Endothelial cell of umbilical vein (primary cell): ENCODE results near the gene GAS5. TPM values are rescaled to one million over a fixed set of nuclear protein-coding genes. Genes with fewer than 3 reads are reported as not detected.

ENCODE experiments used
- BruUV-seq: library from RNA; stranded (reverse); fragments of 400-500 nt; replicated peaks from 2 replicates; lab custom pipeline; 2021; lab: Mats Ljungman, UMichigan
- CTCF ChIA-PET: fragments of 300-600, 350-600 bp; sonication (Branson Sonifier 250); formaldehyde crosslinking; loops from one replicate; lab custom pipeline; 2021; ENCODE audit warnings: antibody characterized with exemption, inconsistent platforms; lab: Charles Lee
- POLR2A ChIA-PET: fragments of 300-600, 350-600 bp; sonication (Branson Sonifier 250); formaldehyde crosslinking; loops from one replicate; lab custom pipeline; 2021; ENCODE audit warnings: antibody characterized with exemption, inconsistent platforms; lab: Charles Lee
- DNase-seq: peaks from one replicate; pipeline ENCODE4 v3.0.0-alpha.2; 2011; ENCODE audit warnings: low read depth, low spot score
- FAIRE-seq: peaks from 2 replicates; lab custom pipeline; 2011; peaks lifted over from hg19 to GRCh38; lab: Jason Lieb, UNC
- H2AFZ ChIP-seq: 2 replicates; pipeline ENCODE4 v1.6.0; 2012; ENCODE audit warnings: low read depth, low read length, control low read depth, inconsistent platforms
- H3K27ac ChIP-seq: 2 replicates; pipeline ENCODE4 v1.5.1; 2011; ENCODE audit warnings: low read depth, mild to moderate bottlenecking, control low read depth, low read length, moderate library complexity; ENCODE audit not compliant: insufficient read depth
- H3K27me3 ChIP-seq, 2 experiments: 2 replicates each; pipeline versions ENCODE4 v1.6.0 to v1.6.1; 2011; ENCODE audit warnings: low read length in 2 of 2, mixed read lengths in 1 of 2; ENCODE audit not compliant: control insufficient read depth in 2 of 2, insufficient read depth in 2 of 2
- H3K36me3 ChIP-seq, 2 experiments: 2 replicates in 1 of 2; 3 replicates in 1 of 2; pipeline ENCODE4 v1.5.1; 2011; ENCODE audit warnings: low read length in 2 of 2, mild to moderate bottlenecking in 1 of 2, moderate library complexity in 1 of 2; ENCODE audit not compliant: control insufficient read depth in 2 of 2, insufficient read depth in 2 of 2; ENCODE audit errors: extremely low read depth in 1 of 2
- H3K4me1 ChIP-seq: 3 replicates; pipeline ENCODE4 v1.5.1; 2011; ENCODE audit warnings: mild to moderate bottlenecking, low read length; ENCODE audit not compliant: control insufficient read depth, insufficient read depth; ENCODE audit errors: extremely low read depth
- H3K4me2 ChIP-seq: 2 replicates; pipeline ENCODE4 v1.6.1; 2011; ENCODE audit warnings: low read length, control low read depth, mixed read lengths; ENCODE audit not compliant: insufficient read depth
- H3K4me3 ChIP-seq, 3 experiments: fragments of 200-600 bp in 1 of 3; sonication (generic), shearing (Covaris generic) in 1 of 3; replicated peaks in 1 of 3; 2 replicates each; pipeline ENCODE4 v1.5.1; 2011 to 2016; ENCODE audit warnings: control low read depth in 3 of 3, low read length in 3 of 3, mild to moderate bottlenecking in 2 of 3, inconsistent platforms in 1 of 3, low read depth in 1 of 3, moderate library complexity in 1 of 3; ENCODE audit not compliant: insufficient read depth in 1 of 3
- H3K79me2 ChIP-seq: 2 replicates; pipeline ENCODE4 v1.6.0; 2012; ENCODE audit warnings: low read length, inconsistent platforms; ENCODE audit not compliant: control insufficient read depth, insufficient read depth
- H3K9ac ChIP-seq: replicated peaks from 2 replicates; pipeline ENCODE3; 2011; ENCODE audit warnings: low read length, control low read depth; ENCODE audit not compliant: insufficient read depth; ENCODE audit errors: extremely low read depth
- H3K9me1 ChIP-seq: replicated peaks from 3 replicates; pipeline ENCODE4 v1.6.0; 2011; ENCODE audit warnings: mild to moderate bottlenecking, low read length; ENCODE audit not compliant: control insufficient read depth, insufficient read depth; ENCODE audit errors: extremely low read depth
- H3K9me3 ChIP-seq: replicated peaks from 2 replicates; pipeline ENCODE4 v1.5.1; 2012; ENCODE audit warnings: low read length, inconsistent platforms; ENCODE audit not compliant: control insufficient read depth, insufficient read depth
- H4K20me1 ChIP-seq: replicated peaks from 2 replicates; pipeline ENCODE3; 2011; ENCODE audit warnings: mild to moderate bottlenecking, low read length; ENCODE audit not compliant: control insufficient read depth, insufficient read depth; ENCODE audit errors: extremely low read depth
- EZH2 ChIP-seq: IDR thresholded peaks from 2 replicates; pipeline ENCODE4 v1.6.1; 2012; ENCODE audit warnings: borderline replicate concordance, low read depth, mild to moderate bottlenecking, moderate library complexity, low read length, inconsistent platforms; ENCODE audit not compliant: severe bottlenecking
- FOS ChIP-seq: IDR thresholded peaks from 2 replicates; pipeline ENCODE4 v1.6.1; 2011; ENCODE audit warnings: mild to moderate bottlenecking, low read length, moderate library complexity, borderline replicate concordance; ENCODE audit not compliant: insufficient read depth
- GATA2 ChIP-seq: IDR thresholded peaks from 2 replicates; pipeline ENCODE4 v1.7.0; 2011; ENCODE audit warnings: low read depth, mild to moderate bottlenecking, moderate library complexity, mixed read lengths, low read length; ENCODE audit not compliant: insufficient read length, insufficient read depth
- JUN ChIP-seq: IDR thresholded peaks from 2 replicates; pipeline ENCODE4 v1.6.1; 2011; ENCODE audit warnings: borderline replicate concordance, low read depth; ENCODE audit not compliant: insufficient read length, insufficient read depth
- MAX ChIP-seq: IDR thresholded peaks from 2 replicates; pipeline ENCODE4 v1.6.1; 2011; ENCODE audit not compliant: insufficient read depth, insufficient read length
- MYC ChIP-seq: IDR thresholded peaks from one replicate; pipeline ENCODE4 v1.6.1; 2011; ENCODE audit warnings: mild to moderate bottlenecking, low read depth, low read length
- POLR2A ChIP-seq: IDR thresholded peaks from 2 replicates; pipeline ENCODE4 v1.6.1; 2012; ENCODE audit warnings: low read depth, mild to moderate bottlenecking, control low read depth, low read length
- POLR2AphosphoS5 ChIP-seq: IDR thresholded peaks from 2 replicates; pipeline ENCODE4 v1.6.1; 2012; ENCODE audit warnings: low read depth, mild to moderate bottlenecking, control low read depth, low read length, moderate library complexity; ENCODE audit not compliant: insufficient read depth
- dilution Hi-C: fragments of 300-500 bp; cut with MboI; formaldehyde crosslinking; loops from one replicate; pipeline ENCODE4 v1.15.0; 2019; ENCODE audit warnings: low sequenced_read_pairs; ENCODE audit not compliant: extremely low pct_ligation_motif_present
- intact Hi-C: fragments of 100-400 bp; cut with micrococcal nuclease; formaldehyde crosslinking; loops from one replicate; pipeline ENCODE4 v1.10.0; 2022
- polyA plus RNA-seq, 4 experiments: library from polyadenylated mRNA; depleted of rRNA in 3 of 4; stranded (reverse) in 3 of 4; unstranded in 1 of 4; fragments of >200 nt; gene quantifications; 2 replicates each; pipeline versions ENCODE4 v1.2.1 to v1.2.3, GENCODE V29; 2011 to 2012; ENCODE audit warnings: missing spikeins in 1 of 4
- total RNA-seq: library from RNA; stranded (reverse); gene quantifications from 2 replicates; pipeline ENCODE4 v1.2.3, GENCODE V29; 2021
- TF ChIP-seq, protein P1 (sequence below), 2 donors: IDR thresholded peaks; 1 replicate in 1 of 2; 2 replicates in 1 of 2; pipeline ENCODE4 v1.5.1; 2011; ENCODE audit warnings: low read length in 2 of 2, mild to moderate bottlenecking in 2 of 2, moderate library complexity in 2 of 2, control low read depth in 1 of 2, inconsistent platforms in 1 of 2, low read depth in 1 of 2; ENCODE audit not compliant: insufficient read depth in 1 of 2; ENCODE audit errors: extremely low read depth in 1 of 2

Gene GAS5
- total and polyA plus RNA-seq, 2 donors (not counting 3 experiments of a cell fraction or from before 2014, with no cell fraction given) = 343 to 492 TPM

DNA sequence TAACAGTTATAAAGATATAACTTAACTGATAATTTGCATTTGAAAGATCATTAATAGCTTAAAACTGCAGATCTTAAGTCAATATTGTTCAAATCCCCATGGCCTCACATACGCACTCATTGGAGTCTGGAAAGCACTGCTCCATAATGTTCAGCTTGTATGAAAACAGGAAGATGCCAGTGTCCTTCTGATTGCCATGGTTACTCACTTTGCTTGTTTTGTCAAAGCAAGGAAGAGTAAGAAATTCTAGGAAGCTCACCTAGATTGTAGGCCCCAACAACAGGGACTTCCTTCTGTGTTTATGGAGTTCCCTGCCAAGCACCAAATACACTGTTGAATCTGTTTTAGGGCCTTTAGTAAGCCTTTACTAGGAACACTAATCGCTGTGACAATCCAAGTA, 10.9 kb downstream of the GAS5 start:
- Histone ChIP-seq H3K9ac (no peak overlapping the region), H3K36me3 (peaks cover 0 to 10% of the 10 kb centered on the region in 2 experiments), H3K9me3 (no peaks in the 10 kb centered on the region), H3K79me2 (no peaks in the 10 kb centered on the region), H3K4me1 (peaks cover 15% of the 10 kb centered on the region), H4K20me1 (no peaks in the 10 kb centered on the region), H3K9me1 (no peaks in the 10 kb centered on the region), H3K4me3 (no peak overlapping the region), H3K4me2 (no peak overlapping the region), H2AFZ (no peak overlapping the region), H3K27me3 (no peaks in the 10 kb centered on the region), H3K27ac (no peak overlapping the region)
- CTCF ChIA-PET = no interaction called here
- POLR2A ChIA-PET = interaction anchor here (2.2 kb wide), 1 partner anchor 11 kb away, joined by 5 read pairs; the partner anchor contains the start of gene ZBTB37
- dilution Hi-C loops (no loop called here), intact Hi-C loops (no loop called here)
- peak; percentile 57 for DNase-seq
- BruUV-seq = no TSS peak
- FAIRE-seq = no peak
- TF ChIP-seq POLR2AphosphoS5 (no peak), POLR2A (peak; percentile 34), EZH2 (no peak)

DNA sequence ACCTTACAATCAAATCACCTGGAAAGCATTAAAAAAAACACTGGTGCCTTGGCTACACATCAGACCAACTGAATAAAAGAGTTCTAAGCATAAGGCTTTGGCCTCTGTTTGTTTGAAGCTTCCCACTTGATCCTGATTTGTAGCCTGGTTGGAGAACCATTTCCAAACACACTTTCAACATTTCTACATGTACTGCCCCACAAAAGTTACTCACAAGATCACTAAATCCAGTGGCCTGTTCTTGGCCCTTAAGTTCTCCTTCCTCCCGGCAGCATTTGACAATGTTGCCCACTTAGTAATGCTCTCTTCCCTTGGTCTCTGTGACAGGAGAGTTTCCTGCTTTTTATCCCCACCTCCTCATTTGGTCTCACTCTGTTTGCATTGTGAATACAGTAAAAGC, 11.8 kb downstream of the GAS5 start:
- TF ChIP-seq MYC (no peak), GATA2 (no peak), JUN (no peak), EZH2 (no peak), FOS (no peak), MAX (no peak), POLR2AphosphoS5 (no peak), POLR2A (no peak)
- TF ChIP-seq, protein P1, sequence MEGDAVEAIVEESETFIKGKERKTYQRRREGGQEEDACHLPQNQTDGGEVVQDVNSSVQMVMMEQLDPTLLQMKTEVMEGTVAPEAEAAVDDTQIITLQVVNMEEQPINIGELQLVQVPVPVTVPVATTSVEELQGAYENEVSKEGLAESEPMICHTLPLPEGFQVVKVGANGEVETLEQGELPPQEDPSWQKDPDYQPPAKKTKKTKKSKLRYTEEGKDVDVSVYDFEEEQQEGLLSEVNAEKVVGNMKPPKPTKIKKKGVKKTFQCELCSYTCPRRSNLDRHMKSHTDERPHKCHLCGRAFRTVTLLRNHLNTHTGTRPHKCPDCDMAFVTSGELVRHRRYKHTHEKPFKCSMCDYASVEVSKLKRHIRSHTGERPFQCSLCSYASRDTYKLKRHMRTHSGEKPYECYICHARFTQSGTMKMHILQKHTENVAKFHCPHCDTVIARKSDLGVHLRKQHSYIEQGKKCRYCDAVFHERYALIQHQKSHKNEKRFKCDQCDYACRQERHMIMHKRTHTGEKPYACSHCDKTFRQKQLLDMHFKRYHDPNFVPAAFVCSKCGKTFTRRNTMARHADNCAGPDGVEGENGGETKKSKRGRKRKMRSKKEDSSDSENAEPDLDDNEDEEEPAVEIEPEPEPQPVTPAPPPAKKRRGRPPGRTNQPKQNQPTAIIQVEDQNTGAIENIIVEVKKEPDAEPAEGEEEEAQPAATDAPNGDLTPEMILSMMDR (IDR thresholded peaks at IDR 0.05; ENCODE audit: extremely low read depth in 1 of 2, insufficient read depth in 1 of 2, low read depth in 1 of 2, low read length in 2 of 2) = no peak
- no peaks in the 10 kb centered on the region for H3K27me3 ChIP-seq
- no peak overlapping the region for H3K27ac ChIP-seq
- H3K4me1 ChIP-seq = peaks cover 15% of the 10 kb centered on the region
- peaks cover 0 to 10% of the 10 kb centered on the region in 2 experiments for H3K36me3 ChIP-seq
- no peak overlapping the region for H2AFZ ChIP-seq
- intact Hi-C loops = no loop called here
- ChIA-PET POLR2A (interaction anchor here (2.2 kb wide), 1 partner anchor 12 kb away, joined by 5 read pairs; the partner anchor contains the start of gene ZBTB37), CTCF (no interaction called here)
- dilution Hi-C loops = no loop called here
- H3K9me3 ChIP-seq = no peaks in the 10 kb centered on the region
- no peak for FAIRE-seq
- no peaks in the 10 kb centered on the region for H4K20me1 ChIP-seq
- no peak for DNase-seq
- no peaks in the 10 kb centered on the region for H3K9me1 ChIP-seq
- H3K4me3 ChIP-seq = no peak overlapping the region
- no peaks in the 10 kb centered on the region for H3K79me2 ChIP-seq
- BruUV-seq = no TSS peak
- H3K4me2 ChIP-seq = no peak overlapping the region
- no peak overlapping the region for H3K9ac ChIP-seq
